Measurements from ENCODE around the gene RP9. TPM values are rescaled to one million over a fixed set of nuclear protein-coding genes. Genes with fewer than 3 reads are reported as not detected.
A peak's percentile ranks its signal among the peaks of the same experiment; 100 is the strongest.

The RP9 gene
- 5.7 and 7.1 TPM in 2 replicates for total RNA-seq

GRCh38 chr7:33109005-33109757 lies at the start of gene RP9:
RP9 (minus strand) TSS chr7:33109404; CDS start chr7:33109372, 32 bp downstream.
- DNase-seq (ENCODE audit: low read depth): no peak

GRCh38 chr7:33157781-33158180 lies 48.6 kb upstream of the RP9 start:
- no peak for DNase-seq (ENCODE audit: low read depth)

GRCh38 chr7:33157311-33157710 lies 48.1 kb upstream of the RP9 start:
- no peak for DNase-seq (ENCODE audit: low read depth)

GRCh38 chr7:33156441-33156840 lies 47.2 kb upstream of the RP9 start:
- DNase-seq (ENCODE audit: low read depth): peak; percentile 43

GRCh38 chr7:33155811-33156210 lies 46.6 kb upstream of the RP9 start:
- DNase-seq (ENCODE audit: low read depth): peak; percentile 89

- no peak for DNase-seq (ENCODE audit: low read depth)
Measured at GRCh38 chr7:33152087-33152486, 42.9 kb upstream of the RP9 start.

- no peak for DNase-seq (ENCODE audit: low read depth)
Measured at GRCh38 chr7:33145156-33145555, 36.0 kb upstream of the RP9 start.

GRCh38 chr7:33143996-33144718 lies 35.0 kb upstream of the RP9 start:
- DNase-seq (ENCODE audit: low read depth): peak; percentile 76

- DNase-seq (ENCODE audit: low read depth): no peak
Measured at GRCh38 chr7:33142585-33142984, 33.4 kb upstream of the RP9 start.

GRCh38 chr7:33137103-33137502 lies 27.9 kb upstream of the RP9 start:
- no peak for DNase-seq (ENCODE audit: low read depth)

- no peak for DNase-seq (ENCODE audit: low read depth)
Measured at GRCh38 chr7:33130184-33130583, 21.0 kb upstream of the RP9 start.

- DNase-seq (ENCODE audit: low read depth): no peak
Measured at GRCh38 chr7:33129806-33130153, 20.6 kb upstream of the RP9 start.

- peak; percentile 84 for DNase-seq (ENCODE audit: low read depth)
Measured at GRCh38 chr7:33128990-33129805, 20.0 kb upstream of the RP9 start, which contains the start of gene BBS9. BBS9 (plus strand) TSS chr7:33129564; CDS start chr7:33146253, 16,689 bp downstream.

GRCh38 chr7:33128631-33128989 lies 19.4 kb upstream of the RP9 start:
- DNase-seq (ENCODE audit: low read depth): no peak

GRCh38 chr7:33127085-33127484 lies 17.9 kb upstream of the RP9 start:
- DNase-seq (ENCODE audit: low read depth): no peak

GRCh38 chr7:33118383-33118782 lies 9.2 kb upstream of the RP9 start:
- no peak for DNase-seq (ENCODE audit: low read depth)

- no peak for DNase-seq (ENCODE audit: low read depth)
Measured at GRCh38 chr7:33114976-33115375, 5.8 kb upstream of the RP9 start.

GRCh38 chr7:33111614-33112013 lies 2.4 kb upstream of the RP9 start:
- DNase-seq (ENCODE audit: low read depth): no peak

- DNase-seq (ENCODE audit: low read depth): no peak
Measured at GRCh38 chr7:33109758-33110238, 594 bp upstream of the RP9 start.

- peak; percentile 26 for DNase-seq (ENCODE audit: low read depth)
Measured at GRCh38 chr7:33108554-33109004, 625 bp downstream of the RP9 start.

- DNase-seq (ENCODE audit: low read depth): peak; percentile 37
Measured at GRCh38 chr7:33107136-33108066, 1.8 kb downstream of the RP9 start.

All from renal cortical epithelial cell (primary cell).